Mucosa of rectum (tissue), 2 donors: ENCODE measurements around the gene ARHGAP15.

Experiments used
- H3K27ac ChIP-seq, 2 donors: one replicate each; pipeline ENCODE4 v1.7.0; 2013; ENCODE audit warnings: inconsistent platforms in 2 of 2, low read depth in 2 of 2, low read length in 2 of 2
- H3K27me3 ChIP-seq, 2 donors: one replicate each; pipeline ENCODE4 v1.7.0; 2013; ENCODE audit warnings: low read length in 2 of 2; ENCODE audit not compliant: control insufficient read depth in 2 of 2, insufficient read depth in 2 of 2
- H3K36me3 ChIP-seq, 2 donors: one replicate each; pipeline ENCODE4 v1.7.0; 2013; ENCODE audit warnings: low read length in 2 of 2; ENCODE audit not compliant: control insufficient read depth in 2 of 2, insufficient read depth in 2 of 2
- H3K4me1 ChIP-seq, 2 donors: one replicate each; pipeline ENCODE4 v1.7.0; 2013; ENCODE audit warnings: low read length in 2 of 2, mild to moderate bottlenecking in 1 of 2; ENCODE audit not compliant: control insufficient read depth in 2 of 2, insufficient read depth in 2 of 2
- H3K4me3 ChIP-seq, 2 donors: one replicate each; pipeline ENCODE4 v1.7.0; 2013; ENCODE audit warnings: low read length in 2 of 2
- H3K9ac ChIP-seq, 2 donors: one replicate each; pipeline ENCODE4 v1.7.0; 2013; ENCODE audit warnings: low read length in 2 of 2, low read depth in 1 of 2, mild to moderate bottlenecking in 1 of 2
- H3K9me3 ChIP-seq, 2 donors: one replicate each; pipeline ENCODE4 v1.7.0; 2013; ENCODE audit warnings: low read length in 2 of 2; ENCODE audit not compliant: control insufficient read depth in 2 of 2
- donor health status: healthy.
- donor health status: Normal muscosa, but diverticular disease.

The ARHGAP15 gene

DNA sequence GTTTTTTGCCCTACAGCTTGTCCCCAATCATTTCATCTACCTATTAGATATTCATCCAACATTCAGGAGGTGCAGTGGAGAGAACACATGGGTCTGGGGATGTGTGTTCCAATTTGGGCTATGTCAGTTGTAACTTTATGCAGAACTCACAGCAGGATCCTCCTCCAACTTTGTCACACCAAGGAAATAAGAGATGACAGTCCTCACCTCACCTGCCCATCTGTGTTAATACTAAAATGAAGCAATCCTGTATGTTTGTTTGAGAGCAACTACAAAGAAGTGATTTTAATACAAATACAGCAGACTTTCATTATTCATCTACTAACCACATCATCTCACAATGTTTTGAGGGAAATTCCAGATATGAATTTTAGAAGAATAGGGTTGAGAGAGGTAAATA lies 126.7 kb downstream of the ARHGAP15 start:
- H3K4me1 ChIP-seq, result peaks cover 0 to 3% of the 10 kb centered on the region in 2 donors
- H3K27ac ChIP-seq, result no peak overlapping the region
- no peak overlapping the region for H3K4me3 ChIP-seq
- no peak overlapping the region for H3K9ac ChIP-seq
- no peaks in the 10 kb centered on the region for H3K9me3 ChIP-seq
- no peaks in the 10 kb centered on the region for H3K27me3 ChIP-seq
- H3K36me3 ChIP-seq, result no peaks in the 10 kb centered on the region

DNA sequence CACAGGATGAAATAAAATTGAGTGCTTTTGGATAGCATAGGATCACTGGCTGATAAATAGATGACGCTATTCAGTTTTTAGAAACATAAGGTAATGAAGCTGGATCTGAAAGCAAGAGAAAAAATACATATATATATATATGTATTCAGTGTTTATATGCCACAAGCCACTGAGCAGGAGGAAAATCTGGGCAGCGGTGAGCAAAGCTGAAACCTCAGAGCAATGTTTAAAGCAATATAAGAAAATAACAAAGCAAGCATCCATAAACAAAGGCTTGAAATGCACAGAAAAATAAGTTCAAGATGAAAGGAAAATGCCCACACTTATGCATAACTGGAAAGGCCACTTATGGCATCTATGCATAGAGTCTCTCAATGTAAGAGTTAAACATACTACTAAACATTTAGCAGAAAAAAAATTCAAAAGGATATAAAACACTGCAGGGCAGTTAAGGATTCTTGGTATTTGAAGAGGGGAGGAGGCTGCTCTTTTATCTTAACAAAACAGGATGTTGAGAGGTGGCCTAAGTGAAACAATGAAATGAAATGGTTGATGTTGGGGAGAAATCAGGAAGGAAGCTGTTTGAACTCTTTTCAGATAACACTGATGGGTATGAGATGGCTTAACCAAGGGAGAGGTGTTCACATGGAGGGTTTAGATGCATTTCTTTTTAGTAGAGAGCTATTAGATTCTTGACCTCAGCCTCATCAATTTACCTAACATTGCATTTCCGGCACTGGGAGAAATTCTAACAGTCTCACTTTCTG lies 129.1 kb downstream of the ARHGAP15 start:
- Histone ChIP-seq H3K9me3 (no peaks in the 10 kb centered on the region), H3K4me3 (no peak overlapping the region), H3K27me3 (no peaks in the 10 kb centered on the region), H3K4me1 (peaks cover 0 to 3% of the 10 kb centered on the region in 2 donors), H3K27ac (peak overlapping the region in 1 of 2 donors; percentile 18), H3K9ac (no peak overlapping the region), H3K36me3 (no peaks in the 10 kb centered on the region)

DNA sequence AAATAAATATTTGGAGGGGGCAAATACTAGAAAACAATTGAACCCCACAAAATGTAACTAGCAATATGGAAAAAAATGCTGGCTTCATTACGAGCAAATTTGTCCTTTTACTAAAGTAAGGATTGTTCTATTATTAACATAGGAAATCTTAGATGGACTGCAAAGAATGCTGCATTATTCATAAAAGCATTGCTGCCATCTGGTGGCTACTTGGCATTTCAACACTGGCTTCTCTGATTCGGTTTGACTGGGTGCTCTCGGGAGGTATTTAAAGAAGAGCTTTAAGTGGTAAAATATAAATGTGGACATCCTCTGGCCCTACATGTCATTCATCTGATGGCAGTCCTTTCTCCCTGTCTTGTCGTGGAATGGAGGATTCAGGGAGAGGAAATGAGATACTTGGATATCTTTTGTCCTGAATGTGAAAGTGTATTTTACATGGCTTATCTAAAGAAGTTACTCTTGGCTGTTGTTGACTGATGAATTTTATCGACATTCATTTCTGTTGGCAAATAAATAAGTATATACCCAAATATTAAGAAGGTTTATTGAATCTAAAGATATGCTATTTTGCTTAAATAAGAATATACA lies 130.2 kb downstream of the ARHGAP15 start:
- no peaks in the 10 kb centered on the region for H3K36me3 ChIP-seq
- H3K9ac ChIP-seq, result no peak overlapping the region
- H3K4me3 ChIP-seq, result no peak overlapping the region
- H3K27me3 ChIP-seq, result no peaks in the 10 kb centered on the region
- peak overlapping the region in 1 of 2 donors; percentile 18 for H3K27ac ChIP-seq
- H3K9me3 ChIP-seq, result no peaks in the 10 kb centered on the region
- H3K4me1 ChIP-seq, result peaks cover 0 to 3% of the 10 kb centered on the region in 2 donors

DNA sequence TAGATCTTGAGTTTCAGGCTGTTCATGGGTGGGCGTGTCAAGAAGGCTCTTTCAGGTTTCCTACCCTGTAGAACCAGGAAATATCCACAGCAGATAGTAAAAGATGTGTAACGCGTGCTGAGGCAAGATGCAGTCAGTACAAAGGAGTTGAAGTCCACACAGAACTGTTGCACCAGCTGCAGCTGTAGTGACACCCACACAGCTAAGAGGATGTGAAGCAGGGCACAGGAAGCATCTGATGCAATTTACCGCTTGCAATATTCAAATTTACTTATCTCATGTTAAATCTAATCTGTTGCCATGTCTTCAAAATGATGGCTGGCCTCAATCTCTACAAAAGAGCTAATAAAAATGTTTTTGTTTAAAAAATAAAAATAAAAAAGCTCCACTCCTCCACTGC lies 132.8 kb downstream of the ARHGAP15 start:
- Histone ChIP-seq H3K27ac (no peak overlapping the region), H3K4me3 (no peak overlapping the region), H3K4me1 (peaks cover 0 to 3% of the 10 kb centered on the region in 2 donors), H3K36me3 (no peaks in the 10 kb centered on the region), H3K9me3 (no peaks in the 10 kb centered on the region), H3K27me3 (no peaks in the 10 kb centered on the region), H3K9ac (no peak overlapping the region)

DNA sequence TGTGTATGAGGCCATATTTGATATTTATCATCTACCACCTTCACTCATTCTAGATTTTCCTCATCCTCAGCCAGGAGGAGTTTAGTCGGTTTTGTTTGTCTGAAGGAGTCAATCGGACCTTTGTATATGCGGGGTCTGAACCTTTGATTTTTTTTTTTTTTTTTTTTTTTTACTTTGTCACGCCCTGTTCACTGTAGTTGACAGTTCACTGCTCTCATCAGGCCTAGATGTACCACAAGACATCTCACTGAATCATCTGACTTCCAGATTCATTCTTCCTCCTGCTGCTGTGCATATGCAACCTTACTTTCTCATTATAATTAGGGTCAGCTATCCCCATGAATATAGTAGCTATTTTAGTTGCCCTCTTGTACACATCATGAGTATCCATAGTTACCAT lies 133.2 kb downstream of the ARHGAP15 start:
- Histone ChIP-seq H3K36me3 (no peaks in the 10 kb centered on the region), H3K27ac (no peak overlapping the region), H3K4me3 (no peak overlapping the region), H3K27me3 (no peaks in the 10 kb centered on the region), H3K4me1 (peaks cover 0 to 2% of the 10 kb centered on the region in 2 donors), H3K9ac (no peak overlapping the region), H3K9me3 (no peaks in the 10 kb centered on the region)

DNA sequence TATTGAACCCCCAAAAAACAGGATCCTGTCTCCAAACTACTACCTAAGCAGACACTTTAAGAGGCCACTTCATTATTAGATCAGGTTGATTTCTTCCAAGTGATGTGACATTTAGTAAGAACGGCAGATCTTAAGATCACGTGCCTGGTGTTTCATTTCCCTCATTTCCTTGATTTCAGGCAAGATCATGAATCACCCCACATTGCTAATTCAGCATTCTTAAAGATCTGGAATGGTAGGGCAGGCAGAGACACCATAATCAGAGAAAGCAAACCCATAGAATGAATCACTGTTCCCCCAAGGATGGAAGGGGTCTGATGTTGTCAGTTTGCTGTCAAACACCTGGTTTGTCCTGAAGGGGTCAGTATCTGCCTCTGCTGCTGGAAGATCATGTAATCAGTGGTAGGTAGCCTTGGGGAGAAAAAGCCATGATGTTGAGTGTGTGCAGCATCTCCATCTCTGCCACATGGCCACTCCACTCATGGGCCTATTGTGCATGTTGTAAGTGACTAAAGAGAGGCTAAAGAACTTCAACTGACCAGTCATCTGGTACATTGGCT lies 133.9 kb downstream of the ARHGAP15 start:
- Histone ChIP-seq H3K4me1 (no peaks in the 10 kb centered on the region), H3K9me3 (no peaks in the 10 kb centered on the region), H3K9ac (no peak overlapping the region), H3K27me3 (no peaks in the 10 kb centered on the region), H3K36me3 (no peaks in the 10 kb centered on the region), H3K27ac (no peak overlapping the region), H3K4me3 (no peak overlapping the region)

DNA sequence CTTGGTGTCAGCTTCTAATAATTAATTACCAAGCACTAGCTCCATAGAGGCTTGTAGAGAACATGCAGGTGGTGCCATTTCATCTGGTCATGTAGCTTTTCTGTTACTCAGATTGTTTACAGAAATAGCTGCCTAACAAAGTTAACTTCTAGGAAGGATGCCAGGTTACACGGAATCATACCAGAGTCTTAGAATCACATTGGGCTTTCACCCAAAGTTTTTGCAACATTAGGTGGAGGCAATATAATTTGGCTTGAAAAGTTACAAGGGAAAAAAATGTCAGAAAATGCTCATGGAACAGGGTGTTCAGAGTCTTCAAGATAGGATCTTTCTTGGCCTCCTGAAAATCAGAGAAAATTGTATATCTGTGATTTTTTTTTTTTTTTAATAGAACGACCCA lies 135.6 kb downstream of the ARHGAP15 start:
- Histone ChIP-seq H3K4me3 (no peak overlapping the region), H3K4me1 (no peaks in the 10 kb centered on the region), H3K27ac (no peak overlapping the region), H3K9me3 (no peaks in the 10 kb centered on the region), H3K27me3 (no peaks in the 10 kb centered on the region), H3K36me3 (no peaks in the 10 kb centered on the region), H3K9ac (no peak overlapping the region)

DNA sequence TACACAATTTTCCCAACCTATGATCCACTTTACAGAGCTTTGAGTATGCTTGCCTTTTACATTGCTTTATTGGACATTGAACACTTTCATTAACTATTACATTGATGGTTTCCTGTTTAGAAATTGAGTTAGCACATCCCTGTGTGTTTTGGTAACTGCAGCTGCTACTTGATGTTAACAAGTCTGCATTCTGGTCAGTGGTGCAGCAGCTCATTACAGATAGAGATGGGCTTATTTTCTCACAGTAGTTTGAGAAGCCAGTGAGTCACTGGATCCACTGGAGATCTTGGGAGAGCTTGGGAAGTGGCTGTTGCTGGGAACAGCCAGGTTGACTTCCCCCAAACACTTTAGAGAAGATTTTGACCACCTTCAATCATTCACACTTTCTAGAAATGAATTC lies 150.5 kb downstream of the ARHGAP15 start:
- Histone ChIP-seq H3K9me3 (no peaks in the 10 kb centered on the region), H3K4me1 (no peaks in the 10 kb centered on the region), H3K9ac (no peak overlapping the region), H3K27me3 (no peaks in the 10 kb centered on the region), H3K36me3 (no peaks in the 10 kb centered on the region), H3K27ac (no peak overlapping the region), H3K4me3 (no peak overlapping the region)

DNA sequence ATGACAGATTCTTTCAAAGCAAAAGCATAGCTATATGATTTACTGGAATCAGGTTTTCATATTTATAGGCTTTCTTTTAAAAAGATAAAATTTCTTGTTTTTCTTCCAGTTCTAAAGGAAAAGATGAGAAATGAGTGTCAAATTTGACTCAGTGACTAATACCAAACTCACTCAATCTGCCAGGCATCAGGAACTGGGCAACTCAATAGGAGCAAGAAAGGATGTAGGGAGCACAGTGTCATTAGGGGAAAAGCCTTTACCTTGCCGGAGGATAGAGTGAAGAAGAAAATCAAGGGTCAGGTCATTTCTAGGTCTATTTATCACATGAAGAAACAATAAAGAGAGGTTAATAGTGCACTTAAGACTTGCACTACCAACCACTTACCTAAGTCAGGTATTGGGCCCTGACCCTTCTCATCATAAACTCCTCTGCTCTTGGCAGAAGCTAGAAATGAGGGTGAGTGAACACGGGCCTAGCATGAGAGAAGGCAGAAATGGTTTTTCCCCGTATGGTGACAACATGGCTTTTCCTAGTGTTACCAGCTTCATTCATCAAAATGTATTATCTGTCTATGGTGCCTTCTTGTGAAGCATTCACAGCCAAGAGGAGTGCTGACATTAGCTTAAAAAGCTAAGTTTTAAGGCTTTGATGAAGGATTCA lies 151.0 kb downstream of the ARHGAP15 start:
- no peaks in the 10 kb centered on the region for H3K36me3 ChIP-seq
- no peaks in the 10 kb centered on the region for H3K27me3 ChIP-seq
- H3K9me3 ChIP-seq, result no peaks in the 10 kb centered on the region
- H3K4me1 ChIP-seq, result no peaks in the 10 kb centered on the region
- H3K27ac ChIP-seq, result no peak overlapping the region
- no peak overlapping the region for H3K9ac ChIP-seq
- H3K4me3 ChIP-seq, result no peak overlapping the region

DNA sequence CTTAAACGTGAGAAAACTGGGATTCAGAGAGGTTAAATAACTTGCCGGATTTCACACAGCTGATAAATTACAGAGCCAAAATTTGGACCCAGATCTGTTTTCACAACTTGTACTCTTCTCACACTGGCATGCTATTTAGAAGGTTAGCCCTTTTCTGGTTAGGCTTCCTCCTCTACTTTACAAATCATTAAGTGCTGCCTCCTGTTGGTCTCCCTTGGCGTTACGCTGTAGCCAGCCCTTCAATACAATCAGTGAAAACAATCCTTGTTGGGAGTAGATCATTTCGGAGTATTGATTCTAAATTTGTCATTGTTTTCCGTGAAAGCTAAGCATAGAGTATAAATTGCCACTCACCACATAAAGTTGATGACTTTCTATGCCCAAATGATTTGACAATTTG lies 153.5 kb downstream of the ARHGAP15 start:
- H3K27me3 ChIP-seq, result no peaks in the 10 kb centered on the region
- H3K36me3 ChIP-seq, result no peaks in the 10 kb centered on the region
- no peak overlapping the region for H3K9ac ChIP-seq
- no peak overlapping the region for H3K4me3 ChIP-seq
- H3K4me1 ChIP-seq, result no peaks in the 10 kb centered on the region
- H3K9me3 ChIP-seq, result no peaks in the 10 kb centered on the region
- no peak overlapping the region for H3K27ac ChIP-seq
